Measurements from ENCODE around the gene MBD4.

MBD4 gene

DNA sequence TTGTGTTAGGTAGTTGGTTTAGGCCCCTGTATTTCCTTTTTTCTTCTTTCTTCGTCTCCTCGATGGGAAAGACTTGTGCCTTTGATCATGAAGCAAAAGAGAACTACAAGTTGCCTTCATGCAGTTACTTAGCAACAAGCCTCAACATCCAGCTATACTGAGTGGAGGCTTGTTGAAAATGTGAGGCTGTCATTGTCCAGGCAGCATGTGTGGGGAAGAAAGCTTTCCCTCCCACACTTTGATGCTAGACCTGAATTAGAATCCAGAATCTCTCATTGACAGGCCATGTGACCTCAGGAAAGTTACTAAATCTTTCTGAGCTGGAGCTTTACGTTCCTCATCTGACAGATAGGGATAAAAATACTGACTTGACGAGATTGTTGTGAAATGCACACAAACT lies 24.0 kb upstream of the MBD4 start:
- H3K36me3 ChIP-seq (ENCODE audit: control insufficient read depth in 4 of 4, insufficient read depth in 4 of 4, low read length in 3 of 4): peaks cover 13 to 39% (median 18%) of the 10 kb centered on the region in 4 experiments
- no peak for DNase-seq
- no peak overlapping the region for H3K27ac ChIP-seq (ENCODE audit: insufficient read depth in 1 of 2, low read depth in 1 of 2, low read length in 2 of 2, poor library complexity in 1 of 2, severe bottlenecking in 2 of 2)
- no peaks in the 10 kb centered on the region for H3K9me3 ChIP-seq (ENCODE audit: control extremely low read depth in 1 of 5, control insufficient read depth in 4 of 5, insufficient read depth in 2 of 5, low read depth in 1 of 5, low read length in 4 of 5)
- H3K4me3 ChIP-seq (ENCODE audit: control insufficient read depth in 1 of 7, extremely low read depth in 1 of 7, insufficient read depth in 4 of 7, low read depth in 2 of 7, low read length in 6 of 7): no peak overlapping the region
- H3K4me1 ChIP-seq (ENCODE audit: control extremely low read depth in 1 of 4, control insufficient read depth in 4 of 4, insufficient read depth in 4 of 4, low read length in 3 of 4): peaks cover 0 to 1% (median 0%) of the 10 kb centered on the region in 4 experiments
- ChIA-PET CTCF (interaction anchor here (1.1 to 2.2 kb wide), 2 partner anchors 8 to 21 kb away, joined by 3 to 5 read pairs; no protein-coding TSS in a partner anchor), POLR2A (interaction anchor here (1.7 kb wide), 1 partner anchor 23 kb away, joined by 3 read pairs; the partner anchor contains the start of genes IFT122 and MBD4)
- 93% methylated on average over 2 of the region's 4 CpGs for WGBS (ENCODE audit: insufficient coverage)
- H3K27me3 ChIP-seq (replicated peaks in 2 of 5; ENCODE audit: control insufficient read depth in 4 of 5, insufficient read depth in 5 of 5, low read length in 4 of 5): no peaks in the 10 kb centered on the region

DNA sequence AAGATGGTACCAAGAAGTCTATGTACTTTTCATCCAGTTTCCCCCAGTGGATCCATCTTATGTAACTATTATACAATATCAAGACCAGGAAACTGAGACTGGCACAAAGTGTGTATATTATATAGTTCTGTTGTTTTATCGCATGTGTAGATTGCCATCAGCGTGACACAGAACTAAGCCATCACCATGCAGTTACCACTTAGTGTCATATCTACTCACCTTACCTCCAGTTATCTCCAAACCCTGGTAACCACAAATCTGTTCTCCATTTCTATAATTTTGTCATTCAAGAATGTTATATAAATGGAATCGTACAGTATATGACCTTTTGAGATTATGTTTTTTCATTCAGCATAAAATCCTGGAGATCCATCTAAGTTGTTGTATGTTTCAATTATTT lies 23.3 kb upstream of the MBD4 start:
- CTCF ChIA-PET: no interaction called here
- WGBS (ENCODE audit: insufficient coverage): no CpG with 5 or more reads among the region's 3 CpGs
- no peak for DNase-seq

DNA sequence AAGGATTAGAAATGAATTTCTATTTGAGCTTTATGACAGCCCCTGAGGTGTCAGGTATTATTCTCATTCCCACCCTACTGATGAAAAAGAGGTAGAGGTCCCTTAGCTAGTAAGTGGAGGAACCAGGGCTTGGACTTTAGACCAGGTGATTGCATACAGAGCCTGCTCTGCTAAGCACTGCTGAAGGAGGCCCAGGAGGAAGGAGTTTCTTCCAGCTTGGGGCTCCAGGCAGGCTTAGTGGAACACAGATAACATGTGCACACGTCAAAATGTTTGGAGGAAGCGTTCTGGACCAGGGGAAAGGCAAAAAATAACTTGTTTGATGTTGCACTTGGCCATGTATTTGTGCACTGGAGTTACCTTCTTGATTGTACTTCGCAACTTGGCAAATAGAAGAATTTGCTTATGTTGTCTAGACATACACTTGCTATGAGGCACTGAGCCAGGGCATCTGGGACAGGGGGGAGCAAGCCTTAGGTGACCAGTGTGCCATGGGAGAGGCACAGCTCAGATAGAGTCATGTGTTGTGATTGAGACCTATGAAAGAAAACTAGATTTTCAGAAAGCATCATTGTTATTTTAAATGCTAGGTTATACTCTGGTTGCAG lies 22.7 kb upstream of the MBD4 start:
- Histone ChIP-seq H3K27ac (ENCODE audit: insufficient read depth in 1 of 2, low read depth in 1 of 2, low read length in 2 of 2, poor library complexity in 1 of 2, severe bottlenecking in 2 of 2) (peak overlapping the region in 1 of 2 experiments; percentile 72), H3K4me1 (ENCODE audit: control extremely low read depth in 1 of 4, control insufficient read depth in 4 of 4, insufficient read depth in 4 of 4, low read length in 3 of 4) (peaks cover 0 to 1% (median 0%) of the 10 kb centered on the region in 4 experiments), H3K4me3 (ENCODE audit: control insufficient read depth in 1 of 7, extremely low read depth in 1 of 7, insufficient read depth in 4 of 7, low read depth in 2 of 7, low read length in 6 of 7) (no peak overlapping the region), H3K9me3 (ENCODE audit: control extremely low read depth in 1 of 5, control insufficient read depth in 4 of 5, insufficient read depth in 2 of 5, low read depth in 1 of 5, low read length in 4 of 5) (no peaks in the 10 kb centered on the region), H3K36me3 (ENCODE audit: control insufficient read depth in 4 of 4, insufficient read depth in 4 of 4, low read length in 3 of 4) (peaks cover 13 to 40% (median 18%) of the 10 kb centered on the region in 4 experiments), H3K27me3 (replicated peaks in 2 of 5; ENCODE audit: control insufficient read depth in 4 of 5, insufficient read depth in 5 of 5, low read length in 4 of 5) (no peaks in the 10 kb centered on the region)
- WGBS (ENCODE audit: insufficient coverage): 93% methylated on average over 3 of the region's 3 CpGs
- CTCF ChIA-PET: no interaction called here
- POLR2A ChIA-PET: no interaction called here
- no peak for DNase-seq

More for the DNA sequence above, 23.3 kb upstream of the MBD4 start:
- Histone ChIP-seq H3K27ac (ENCODE audit: insufficient read depth in 1 of 2, low read depth in 1 of 2, low read length in 2 of 2, poor library complexity in 1 of 2, severe bottlenecking in 2 of 2) (peak overlapping the region in 1 of 2 experiments; percentile 72), H3K4me1 (ENCODE audit: control extremely low read depth in 1 of 4, control insufficient read depth in 4 of 4, insufficient read depth in 4 of 4, low read length in 3 of 4) (peaks cover 0 to 1% (median 0%) of the 10 kb centered on the region in 4 experiments), H3K27me3 (replicated peaks in 2 of 5; ENCODE audit: control insufficient read depth in 4 of 5, insufficient read depth in 5 of 5, low read length in 4 of 5) (no peaks in the 10 kb centered on the region), H3K36me3 (ENCODE audit: control insufficient read depth in 4 of 4, insufficient read depth in 4 of 4, low read length in 3 of 4) (peaks cover 13 to 43% (median 21%) of the 10 kb centered on the region in 4 experiments), H3K9me3 (ENCODE audit: control extremely low read depth in 1 of 5, control insufficient read depth in 4 of 5, insufficient read depth in 2 of 5, low read depth in 1 of 5, low read length in 4 of 5) (no peaks in the 10 kb centered on the region), H3K4me3 (ENCODE audit: control insufficient read depth in 1 of 7, extremely low read depth in 1 of 7, insufficient read depth in 4 of 7, low read depth in 2 of 7, low read length in 6 of 7) (no peak overlapping the region)
- POLR2A ChIA-PET: no interaction called here

DNA sequence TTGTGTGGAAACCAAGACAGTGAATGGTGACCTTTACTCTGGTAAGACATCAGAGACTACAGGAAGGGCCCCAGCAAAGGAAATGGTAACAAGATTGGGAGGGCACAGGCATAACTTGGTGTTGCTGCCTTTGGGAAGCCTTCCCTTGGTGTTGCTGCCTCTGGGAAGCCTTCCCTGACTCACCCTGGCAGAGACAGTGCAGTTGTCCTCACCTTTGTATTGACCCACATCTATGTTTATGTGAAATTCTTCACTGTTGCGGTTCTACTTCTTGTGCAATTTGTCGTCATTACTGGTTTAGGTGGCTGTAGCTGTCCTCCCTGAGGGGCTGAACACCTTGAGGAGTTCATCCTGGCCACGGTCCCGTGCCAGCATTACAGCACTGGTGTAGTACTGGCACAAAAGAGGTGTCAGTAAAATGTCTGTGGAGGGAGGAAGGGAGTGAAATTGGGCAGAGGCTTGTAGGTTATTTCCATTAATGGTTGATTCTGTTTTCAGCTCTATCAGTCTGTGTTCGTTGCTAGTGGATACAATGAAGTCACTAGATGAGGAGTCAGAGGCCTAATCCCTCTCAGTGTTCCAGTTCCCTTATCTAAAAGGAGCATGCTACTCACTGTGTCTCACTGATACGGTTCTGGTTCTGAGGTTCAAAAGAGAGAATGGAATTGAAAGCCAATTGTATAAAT lies 21.9 kb upstream of the MBD4 start:
- WGBS (ENCODE audit: insufficient coverage): 98% methylated on average over 3 of the region's 6 CpGs
- peak; percentile 50 to 77 (median 65) for DNase-seq

DNA sequence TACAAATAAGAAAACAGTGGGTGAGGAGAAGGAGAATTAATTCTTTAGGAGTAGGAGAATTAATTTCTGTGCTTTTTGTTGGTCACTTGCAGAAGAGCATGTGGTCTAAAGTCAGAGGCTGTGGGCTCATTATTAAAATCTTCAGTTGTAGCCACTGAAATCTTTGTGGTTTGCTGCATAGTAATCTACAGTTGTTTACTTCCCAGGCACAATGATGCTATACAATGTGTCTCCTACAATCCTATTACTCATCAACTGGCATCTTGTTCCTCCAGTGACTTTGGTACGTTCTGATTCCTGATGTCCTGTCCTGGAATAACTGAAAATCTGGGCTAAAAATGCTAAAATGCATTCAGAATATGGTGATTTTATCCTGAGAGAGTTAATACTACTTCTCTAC lies 21.3 kb upstream of the MBD4 start:
- Histone ChIP-seq H3K27ac (ENCODE audit: insufficient read depth in 1 of 2, low read depth in 1 of 2, low read length in 2 of 2, poor library complexity in 1 of 2, severe bottlenecking in 2 of 2) (peak overlapping the region in 1 of 2 experiments; percentile 72), H3K9me3 (ENCODE audit: control extremely low read depth in 1 of 5, control insufficient read depth in 4 of 5, insufficient read depth in 2 of 5, low read depth in 1 of 5, low read length in 4 of 5) (no peaks in the 10 kb centered on the region), H3K36me3 (ENCODE audit: control insufficient read depth in 4 of 4, insufficient read depth in 4 of 4, low read length in 3 of 4) (peaks cover 16 to 45% (median 19%) of the 10 kb centered on the region in 4 experiments), H3K4me3 (ENCODE audit: control insufficient read depth in 1 of 7, extremely low read depth in 1 of 7, insufficient read depth in 4 of 7, low read depth in 2 of 7, low read length in 6 of 7) (no peak overlapping the region), H3K27me3 (replicated peaks in 2 of 5; ENCODE audit: control insufficient read depth in 4 of 5, insufficient read depth in 5 of 5, low read length in 4 of 5) (no peaks in the 10 kb centered on the region), H3K4me1 (ENCODE audit: control extremely low read depth in 1 of 4, control insufficient read depth in 4 of 4, insufficient read depth in 4 of 4, low read length in 3 of 4) (peaks cover 0 to 1% (median 0%) of the 10 kb centered on the region in 4 experiments)
- no CpG with 5 or more reads among the region's 1 CpG for WGBS (ENCODE audit: insufficient coverage)
- peak in 2 of 3 donors; percentile 23 to 31 for DNase-seq
- ChIA-PET CTCF (interaction anchor here (1.0 to 1.2 kb wide), 2 partner anchors 8 to 11 kb away, joined by 3 to 4 read pairs; no protein-coding TSS in a partner anchor), POLR2A (no interaction called here)

More for the DNA sequence above, 21.9 kb upstream of the MBD4 start:
- CTCF ChIA-PET: no interaction called here
- Histone ChIP-seq H3K27me3 (replicated peaks in 2 of 5; ENCODE audit: control insufficient read depth in 4 of 5, insufficient read depth in 5 of 5, low read length in 4 of 5) (no peaks in the 10 kb centered on the region), H3K36me3 (ENCODE audit: control insufficient read depth in 4 of 4, insufficient read depth in 4 of 4, low read length in 3 of 4) (peaks cover 15 to 43% (median 19%) of the 10 kb centered on the region in 4 experiments), H3K4me3 (ENCODE audit: control insufficient read depth in 1 of 7, extremely low read depth in 1 of 7, insufficient read depth in 4 of 7, low read depth in 2 of 7, low read length in 6 of 7) (no peak overlapping the region), H3K4me1 (ENCODE audit: control extremely low read depth in 1 of 4, control insufficient read depth in 4 of 4, insufficient read depth in 4 of 4, low read length in 3 of 4) (peaks cover 0 to 1% (median 0%) of the 10 kb centered on the region in 4 experiments), H3K27ac (ENCODE audit: insufficient read depth in 1 of 2, low read depth in 1 of 2, low read length in 2 of 2, poor library complexity in 1 of 2, severe bottlenecking in 2 of 2) (peak overlapping the region in 1 of 2 experiments; percentile 72), H3K9me3 (ENCODE audit: control extremely low read depth in 1 of 5, control insufficient read depth in 4 of 5, insufficient read depth in 2 of 5, low read depth in 1 of 5, low read length in 4 of 5) (no peaks in the 10 kb centered on the region)
- POLR2A ChIA-PET: no interaction called here

DNA sequence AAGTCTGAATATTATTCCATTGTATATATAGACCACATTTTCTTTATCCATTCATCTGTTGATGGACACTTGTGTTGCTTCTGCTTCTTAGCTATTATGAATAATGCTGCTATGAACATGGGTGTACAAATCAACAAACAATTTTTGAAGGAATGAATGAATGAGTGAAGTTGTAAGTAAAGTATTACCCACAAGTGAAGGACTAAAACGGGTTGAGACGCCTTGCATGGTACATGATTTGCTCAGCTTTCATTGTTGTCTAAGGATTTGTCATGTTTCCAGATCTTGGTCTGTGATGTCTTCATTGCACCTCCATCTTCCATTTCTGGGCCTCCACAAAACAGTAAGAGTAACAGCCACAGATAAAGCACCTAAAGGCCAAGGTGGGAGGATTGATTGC lies 20.8 kb upstream of the MBD4 start:
- 100% methylated on average over 2 of the region's 2 CpGs for WGBS (ENCODE audit: insufficient coverage)
- H3K27ac ChIP-seq (ENCODE audit: insufficient read depth in 1 of 2, low read depth in 1 of 2, low read length in 2 of 2, poor library complexity in 1 of 2, severe bottlenecking in 2 of 2): no peak overlapping the region

More for the DNA sequence above, 20.8 kb upstream of the MBD4 start:
- peaks cover 17 to 48% (median 21%) of the 10 kb centered on the region in 4 experiments for H3K36me3 ChIP-seq (ENCODE audit: control insufficient read depth in 4 of 4, insufficient read depth in 4 of 4, low read length in 3 of 4)
- H3K4me3 ChIP-seq (ENCODE audit: control insufficient read depth in 1 of 7, extremely low read depth in 1 of 7, insufficient read depth in 4 of 7, low read depth in 2 of 7, low read length in 6 of 7): no peak overlapping the region
- DNase-seq: no peak
- CTCF ChIA-PET: interaction anchor here (0.6 to 1.2 kb wide), 3 partner anchors 8 to 25 kb away, joined by 3 to 4 read pairs (median 3); no protein-coding TSS in a partner anchor
- H3K9me3 ChIP-seq (ENCODE audit: control extremely low read depth in 1 of 5, control insufficient read depth in 4 of 5, insufficient read depth in 2 of 5, low read depth in 1 of 5, low read length in 4 of 5): no peaks in the 10 kb centered on the region
- H3K27me3 ChIP-seq (replicated peaks in 2 of 5; ENCODE audit: control insufficient read depth in 4 of 5, insufficient read depth in 5 of 5, low read length in 4 of 5): no peaks in the 10 kb centered on the region
- POLR2A ChIA-PET: no interaction called here
- H3K4me1 ChIP-seq (ENCODE audit: control extremely low read depth in 1 of 4, control insufficient read depth in 4 of 4, insufficient read depth in 4 of 4, low read length in 3 of 4): peaks cover 0 to 1% (median 0%) of the 10 kb centered on the region in 4 experiments
